Peyer's patch (tissue), 4 donors: ENCODE data around the gene MCMBP. TPM values are rescaled to one million over a fixed set of nuclear protein-coding genes. Genes with fewer than 3 reads are reported as not detected.
"Not testable (repeated sequence)": the region's sequence is repeated elsewhere in the genome, so short reads cannot be mapped to it uniquely, and the experiment has no call there.

Experiments
- DNase-seq, 3 donors: peaks; one replicate each; pipeline ENCODE4 v3.0.0-alpha.2; 2017 to 2019
- H3K27ac ChIP-seq, 4 donors: fragments of 200-600 bp; sonication (generic); one replicate each; pipeline ENCODE4 v1.5.1; 2016 to 2019
- H3K27me3 ChIP-seq, 2 donors: fragments of 200-600 bp; sonication (generic); one replicate each; pipeline ENCODE4 v1.5.1; 2019
- H3K36me3 ChIP-seq, 3 donors: fragments of 200-600 bp; sonication (generic); one replicate each; pipeline ENCODE4 v1.5.1; 2016 to 2019
- H3K4me1 ChIP-seq, 4 donors: fragments of 200-600 bp; sonication (generic); one replicate each; pipeline ENCODE4 v1.5.1; 2016 to 2019
- H3K4me3 ChIP-seq, 4 donors: fragments of 200-600 bp; sonication (generic); 1 replicate in 3 of 4; 2 replicates in 1 of 4; pipeline ENCODE4 v1.5.1; 2016 to 2019; ENCODE audit warnings: mild to moderate bottlenecking in 1 of 4
- H3K9me3 ChIP-seq, 4 donors: fragments of 200-600 bp; sonication (generic); one replicate each; pipeline ENCODE4 v1.5.1; 2016 to 2019; ENCODE audit warnings: mild to moderate bottlenecking in 1 of 4
- CTCF ChIP-seq, 6 experiments: fragments of 450-650 bp in 4 of 6; fragments of 200-600 bp in 2 of 6; sonication (generic) in 1 of 6; IDR thresholded peaks; one replicate each; pipeline ENCODE4 v1.5.1; 2017 to 2019; ENCODE audit warnings: antibody characterized with exemption in 6 of 6, mild to moderate bottlenecking in 3 of 6, moderate library complexity in 1 of 6
- POLR2A ChIP-seq, 2 donors: fragments of 450-650 bp; IDR thresholded peaks; one replicate each; pipeline ENCODE4 v1.5.1; 2017; ENCODE audit warnings: antibody characterized with exemption in 2 of 2, mild to moderate bottlenecking in 2 of 2, moderate library complexity in 2 of 2
- total RNA-seq, 4 donors: library from RNA; depleted of rRNA; stranded (reverse); fragments of >200 nt; gene quantifications; one replicate each; pipeline ENCODE4 v1.1.0, GENCODE V29; 2016

Gene MCMBP
- 10 to 100 TPM; 24.4 to 38.8 (median 29.8) TPM for total RNA-seq

GRCh38 chr10:119872610-119872859 is at the start of gene MCMBP:
TSS of gene MCMBP (minus strand) at chr10:119872843. CDS start at chr10:119872584, 259 bp downstream.
- Histone ChIP-seq H3K4me1 (peaks cover 0 to 25% (median 2%) of the 10 kb centered on the region in 4 donors), H3K4me3 (peak within 1 kb of the TSS; percentile 77 to 98 (median 86)), H3K27me3 (no peaks in the 10 kb centered on the region), H3K36me3 (no peaks in the 10 kb centered on the region), H3K9me3 (no peaks in the 10 kb centered on the region), H3K27ac (peak within 1 kb of the TSS; percentile 79 to 95 (median 92))
- TF ChIP-seq POLR2A (IDR thresholded peaks at IDR 0.05) (peak; percentile 33 to 56), CTCF (IDR thresholded peaks at IDR 0.05) (no peak)
- DNase-seq = no peak

- no peaks in the 10 kb centered on the region for H3K4me1 ChIP-seq
- H3K36me3 ChIP-seq = peaks cover 0 to 86% (median 0%) of the 10 kb centered on the region in 3 donors
- no peaks in the 10 kb centered on the region for H3K9me3 ChIP-seq
- DNase-seq = no peak
- H3K27me3 ChIP-seq = no peaks in the 10 kb centered on the region
- H3K27ac ChIP-seq = no peak overlapping the region
- TF ChIP-seq POLR2A (IDR thresholded peaks at IDR 0.05) (no peak), CTCF (IDR thresholded peaks at IDR 0.05) (no peak)
- no peak overlapping the region for H3K4me3 ChIP-seq
These were observed 47.2 kb upstream of the MCMBP start for GRCh38 chr10:119919826-119920225.

- Histone ChIP-seq H3K27me3 (no peaks in the 10 kb centered on the region), H3K4me3 (no peak overlapping the region), H3K9me3 (no peaks in the 10 kb centered on the region), H3K27ac (no peak overlapping the region), H3K36me3 (peaks cover 0 to 86% (median 0%) of the 10 kb centered on the region in 3 donors), H3K4me1 (no peaks in the 10 kb centered on the region)
- DNase-seq = no peak
- TF ChIP-seq CTCF (IDR thresholded peaks at IDR 0.05) (no peak), POLR2A (IDR thresholded peaks at IDR 0.05) (no peak)
These were observed 46.6 kb upstream of the MCMBP start for GRCh38 chr10:119919271-119919670.

GRCh38 chr10:119917777-119918176 is 45.1 kb upstream of the MCMBP start:
- Histone ChIP-seq H3K9me3 (no peaks in the 10 kb centered on the region), H3K27me3 (no peaks in the 10 kb centered on the region), H3K4me1 (no peaks in the 10 kb centered on the region), H3K4me3 (no peak overlapping the region), H3K36me3 (peaks cover 0 to 87% (median 0%) of the 10 kb centered on the region in 3 donors), H3K27ac (no peak overlapping the region)
- DNase-seq = no peak
- no peak for TF ChIP-seq POLR2A (IDR thresholded peaks at IDR 0.05)
- TF ChIP-seq CTCF (IDR thresholded peaks at IDR 0.05) = no peak

- H3K27me3 ChIP-seq = no peaks in the 10 kb centered on the region
- no peaks in the 10 kb centered on the region for H3K9me3 ChIP-seq
- H3K27ac ChIP-seq = no peak overlapping the region
- DNase-seq = no peak
- no peak overlapping the region for H3K4me3 ChIP-seq
- H3K36me3 ChIP-seq = peaks cover 0 to 74% (median 0%) of the 10 kb centered on the region in 3 donors
- TF ChIP-seq POLR2A (IDR thresholded peaks at IDR 0.05) = no peak
- TF ChIP-seq CTCF (IDR thresholded peaks at IDR 0.05) = no peak
- no peaks in the 10 kb centered on the region for H3K4me1 ChIP-seq
These were observed 38.0 kb upstream of the MCMBP start for GRCh38 chr10:119910689-119911088.

GRCh38 chr10:119908166-119908565 is 35.5 kb upstream of the MCMBP start:
- no peak overlapping the region for H3K27ac ChIP-seq
- H3K4me1 ChIP-seq = no peaks in the 10 kb centered on the region
- no peak overlapping the region for H3K4me3 ChIP-seq
- TF ChIP-seq CTCF (IDR thresholded peaks at IDR 0.05) = no peak
- no peak for TF ChIP-seq POLR2A (IDR thresholded peaks at IDR 0.05)
- no peaks in the 10 kb centered on the region for H3K27me3 ChIP-seq
- no peaks in the 10 kb centered on the region for H3K9me3 ChIP-seq
- H3K36me3 ChIP-seq = peaks cover 0 to 82% (median 0%) of the 10 kb centered on the region in 3 donors
- no peak for DNase-seq

GRCh38 chr10:119907695-119908094 is 35.1 kb upstream of the MCMBP start:
- H3K4me1 ChIP-seq, H3K9me3 ChIP-seq, H3K27me3 ChIP-seq, H3K4me3 ChIP-seq, DNase-seq, H3K27ac ChIP-seq: not testable (repeated sequence)
- peaks cover 0 to 82% (median 0%) of the 10 kb centered on the region in 3 donors for H3K36me3 ChIP-seq
